Type B pancreatic cell (in vitro differentiated cells): ENCODE results near the gene KRTAP2-1. TPM values are rescaled to one million over a fixed set of nuclear protein-coding genes. Genes with fewer than 3 reads are reported as not detected.
"Not testable (repeated sequence)": the region's sequence is repeated elsewhere in the genome, so short reads cannot be mapped to it uniquely, and the experiment has no call there.

Experiments used
- DNase-seq: peaks from one replicate; pipeline ENCODE4 v3.0.0; 2021; ENCODE audit warnings: mixed read lengths; ENCODE audit not compliant: unreplicated experiment; ENCODE audit errors: extremely low spot score
- H3K27ac Mint-ChIP-seq: 2 replicates; pipeline ENCODE4 v1.8.0; 2021; ENCODE audit warnings: mild to moderate bottlenecking, mixed read lengths
- H3K27me3 Mint-ChIP-seq: 2 replicates; pipeline ENCODE4 v1.8.0; 2021; ENCODE audit warnings: mixed read lengths
- H3K36me3 Mint-ChIP-seq: 2 replicates; pipeline ENCODE4 v1.8.0; 2021; ENCODE audit warnings: mixed read lengths
- H3K4me1 Mint-ChIP-seq: one replicate; pipeline ENCODE4 v1.8.0; 2021; ENCODE audit warnings: mixed read lengths; ENCODE audit not compliant: unreplicated experiment
- H3K4me3 Mint-ChIP-seq: 2 replicates; pipeline ENCODE4 v1.8.0; 2021; ENCODE audit warnings: mild to moderate bottlenecking, mixed read lengths
- H3K9me3 Mint-ChIP-seq: 2 replicates; pipeline ENCODE4 v1.8.0; 2021; ENCODE audit warnings: mixed read lengths
- total RNA-seq: library from RNA; stranded (reverse); gene quantifications from 2 replicates; pipeline ENCODE4 v1.2.1, GENCODE V29; 2021; ENCODE audit warnings: low replicate concordance
- TF ChIP-seq, protein P1 (sequence below): fragments of 200-600 bp; sonication (generic); conservative IDR thresholded peaks from 2 replicates; pipeline ENCODE4 v1.5.0; 2021; ENCODE audit warnings: antibody characterized with exemption, mild to moderate bottlenecking

Gene KRTAP2-1
- total RNA-seq, 1 donor from 2014 or later: not detected

DNA sequence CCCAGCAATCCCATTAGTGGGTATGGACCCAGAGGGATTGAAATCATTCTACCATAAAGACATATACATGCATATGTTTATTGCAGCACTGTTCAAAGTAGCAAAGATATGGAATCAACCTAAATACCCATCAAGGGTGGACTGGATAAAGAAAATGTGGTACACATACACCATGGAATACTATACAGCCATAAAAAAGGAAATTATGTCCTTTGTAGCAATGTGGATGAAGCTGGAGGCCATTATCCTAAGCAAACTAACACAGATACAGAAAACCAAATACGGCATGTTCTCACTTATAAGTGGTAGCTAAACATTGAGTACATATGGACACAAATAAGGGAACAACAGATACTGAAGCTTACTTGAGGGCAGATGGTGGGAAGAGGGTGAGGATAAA is 10.4 kb upstream of the KRTAP2-1 start:
- no peaks in the 10 kb centered on the region for H3K27me3 Mint-ChIP-seq
- H3K9me3 Mint-ChIP-seq: peaks cover 10% of the 10 kb centered on the region
- no peaks in the 10 kb centered on the region for H3K36me3 Mint-ChIP-seq
- H3K4me3 Mint-ChIP-seq: no peak overlapping the region
- H3K4me1 Mint-ChIP-seq: peaks cover 18% of the 10 kb centered on the region
- no peak overlapping the region for H3K27ac Mint-ChIP-seq
- DNase-seq: no peak
- TF ChIP-seq, protein P1, sequence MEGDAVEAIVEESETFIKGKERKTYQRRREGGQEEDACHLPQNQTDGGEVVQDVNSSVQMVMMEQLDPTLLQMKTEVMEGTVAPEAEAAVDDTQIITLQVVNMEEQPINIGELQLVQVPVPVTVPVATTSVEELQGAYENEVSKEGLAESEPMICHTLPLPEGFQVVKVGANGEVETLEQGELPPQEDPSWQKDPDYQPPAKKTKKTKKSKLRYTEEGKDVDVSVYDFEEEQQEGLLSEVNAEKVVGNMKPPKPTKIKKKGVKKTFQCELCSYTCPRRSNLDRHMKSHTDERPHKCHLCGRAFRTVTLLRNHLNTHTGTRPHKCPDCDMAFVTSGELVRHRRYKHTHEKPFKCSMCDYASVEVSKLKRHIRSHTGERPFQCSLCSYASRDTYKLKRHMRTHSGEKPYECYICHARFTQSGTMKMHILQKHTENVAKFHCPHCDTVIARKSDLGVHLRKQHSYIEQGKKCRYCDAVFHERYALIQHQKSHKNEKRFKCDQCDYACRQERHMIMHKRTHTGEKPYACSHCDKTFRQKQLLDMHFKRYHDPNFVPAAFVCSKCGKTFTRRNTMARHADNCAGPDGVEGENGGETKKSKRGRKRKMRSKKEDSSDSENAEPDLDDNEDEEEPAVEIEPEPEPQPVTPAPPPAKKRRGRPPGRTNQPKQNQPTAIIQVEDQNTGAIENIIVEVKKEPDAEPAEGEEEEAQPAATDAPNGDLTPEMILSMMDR: no peak

DNA sequence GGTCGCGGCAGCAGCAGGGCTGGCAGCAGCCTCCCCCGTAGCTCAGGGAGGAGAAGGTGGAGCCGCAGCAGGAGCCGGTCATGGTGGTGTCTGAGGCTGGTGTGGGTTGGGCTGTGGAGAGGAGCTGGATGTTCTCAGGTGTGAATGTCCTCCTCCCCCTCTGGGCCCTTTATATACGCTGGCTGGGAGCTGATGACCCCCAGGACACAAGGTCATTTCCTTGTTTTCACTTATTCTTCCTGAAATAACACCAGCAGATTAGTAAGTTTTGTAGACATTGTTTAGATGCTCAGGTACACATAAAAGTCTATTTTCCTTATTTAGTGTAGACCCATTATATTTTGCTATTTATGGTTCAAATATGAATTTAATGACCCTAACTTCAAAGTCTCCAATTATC is 8.0 kb upstream of the KRTAP2-1 start, which contains the start of gene KRTAP2-2:
TSS of gene KRTAP2-2 (minus strand) at position 101 of the 400 bp plus-strand sequence. CDS start at position 82, 19 bp downstream.
- not testable (repeated sequence) for H3K27me3 Mint-ChIP-seq, H3K36me3 Mint-ChIP-seq, H3K4me3 Mint-ChIP-seq, H3K4me1 Mint-ChIP-seq, DNase-seq, H3K27ac Mint-ChIP-seq
- peaks cover 12% of the 10 kb centered on the region for H3K9me3 Mint-ChIP-seq

DNA sequence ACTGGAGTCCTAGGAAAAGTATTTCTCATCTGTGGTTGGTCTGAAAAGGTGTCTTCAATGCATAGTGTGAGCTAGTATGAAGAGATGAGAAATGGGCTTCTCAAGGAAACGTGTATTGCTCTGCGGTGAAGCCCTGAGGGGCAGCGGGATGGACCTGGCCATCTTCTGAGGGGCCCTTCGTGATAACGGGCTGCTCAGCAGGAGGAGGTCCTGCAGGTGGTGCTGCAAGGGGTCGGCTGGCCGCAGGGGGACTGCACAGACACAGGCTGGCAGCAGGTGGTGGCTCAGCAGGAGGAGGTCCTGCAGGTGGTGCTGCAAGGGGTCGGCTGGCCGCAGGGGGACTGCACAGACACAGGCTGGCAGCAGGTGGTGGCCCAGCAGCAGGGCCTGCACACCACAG is 7.4 kb upstream of the KRTAP2-1 start:
- H3K27me3 Mint-ChIP-seq, H3K4me1 Mint-ChIP-seq, H3K4me3 Mint-ChIP-seq, H3K36me3 Mint-ChIP-seq, H3K27ac Mint-ChIP-seq, DNase-seq: not testable (repeated sequence)
- peaks cover 11% of the 10 kb centered on the region for H3K9me3 Mint-ChIP-seq

DNA sequence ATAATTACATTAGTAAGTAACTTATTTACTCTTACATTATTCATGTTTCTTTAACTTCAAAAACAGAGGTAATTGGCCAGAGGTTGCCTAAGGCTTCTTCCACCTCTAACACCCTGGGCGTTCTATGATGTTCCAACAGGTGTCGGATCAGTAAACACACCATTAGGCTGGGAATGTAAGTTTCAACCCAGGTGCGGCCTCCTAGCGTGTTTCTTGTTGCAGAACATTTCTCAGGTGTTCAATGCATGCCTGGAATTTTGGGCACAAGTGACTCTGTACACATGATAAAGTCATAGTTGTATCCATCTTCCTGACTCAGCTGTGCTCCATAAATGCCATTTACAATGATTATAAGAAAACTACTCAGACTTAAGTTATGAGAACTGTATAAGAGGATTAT is 6.9 kb upstream of the KRTAP2-1 start:
- no peak for DNase-seq
- Mint-ChIP-seq H3K36me3 (no peaks in the 10 kb centered on the region), H3K27ac (no peak overlapping the region), H3K27me3 (no peaks in the 10 kb centered on the region), H3K4me1 (peaks cover 2% of the 10 kb centered on the region), H3K4me3 (no peak overlapping the region), H3K9me3 (peaks cover 11% of the 10 kb centered on the region)
- TF ChIP-seq, protein P1: no peak

DNA sequence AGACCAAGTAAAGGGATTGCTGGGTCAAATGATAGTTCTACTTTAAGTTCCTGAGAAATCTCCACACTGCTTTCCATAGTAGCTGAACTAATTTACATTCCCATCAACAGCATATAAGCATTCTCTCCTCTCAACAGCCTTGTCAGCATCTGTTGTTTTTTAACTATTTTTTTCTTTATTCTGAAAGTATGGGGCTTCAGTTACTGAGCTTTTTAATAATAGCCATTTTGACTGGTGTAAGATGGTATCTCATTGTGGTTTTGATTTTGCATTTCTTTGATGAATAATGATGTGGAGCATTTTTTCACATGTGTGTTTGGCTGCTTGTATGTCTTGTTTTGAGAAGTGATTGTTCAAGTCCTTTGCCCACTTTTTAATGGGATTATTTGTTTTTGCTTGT is 5.5 kb upstream of the KRTAP2-1 start:
- Mint-ChIP-seq H3K9me3 (peaks cover 11% of the 10 kb centered on the region), H3K4me1 (peaks cover 11% of the 10 kb centered on the region), H3K27me3 (no peaks in the 10 kb centered on the region), H3K36me3 (no peaks in the 10 kb centered on the region), H3K27ac (no peak overlapping the region), H3K4me3 (no peak overlapping the region)
- DNase-seq: no peak
- TF ChIP-seq, protein P1: no peak

DNA sequence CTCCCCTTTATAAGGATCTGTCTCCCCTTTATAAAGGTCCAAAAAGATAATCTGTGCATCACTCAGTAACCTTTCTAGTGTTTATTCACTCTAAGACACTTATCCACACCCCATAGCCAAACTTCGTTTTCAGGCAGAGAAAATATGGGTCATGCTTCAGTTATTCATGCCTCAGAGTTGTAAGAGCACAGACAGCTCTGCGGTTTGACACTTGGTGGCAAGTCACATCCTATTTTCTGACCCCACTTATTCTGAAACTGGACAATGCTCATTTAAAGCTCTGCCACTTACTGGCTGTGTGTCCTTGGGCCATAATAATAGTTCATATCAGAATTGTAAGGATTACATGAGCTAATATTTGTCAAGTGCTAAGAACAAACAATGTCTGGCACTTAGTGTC is 2.0 kb upstream of the KRTAP2-1 start:
- peaks cover 11% of the 10 kb centered on the region for H3K4me1 Mint-ChIP-seq

More for the DNA sequence above, 2.0 kb upstream of the KRTAP2-1 start:
- peaks cover 6% of the 10 kb centered on the region for H3K9me3 Mint-ChIP-seq
- no peaks in the 10 kb centered on the region for H3K27me3 Mint-ChIP-seq
- peak overlapping the region; percentile 20 for H3K4me3 Mint-ChIP-seq
- TF ChIP-seq, protein P1: no peak
- H3K27ac Mint-ChIP-seq: peak overlapping the region; percentile 48
- H3K36me3 Mint-ChIP-seq: no peaks in the 10 kb centered on the region
- no peak for DNase-seq
